HL-60 (cell line): Measurements from ENCODE around the gene SPON2.

Experiments
- TF ChIP-seq, protein P1 (sequence below): IDR thresholded peaks from one replicate; pipeline ENCODE4 v1.5.1; 2011; ENCODE audit warnings: low read length, control low read depth, inconsistent platforms; ENCODE audit not compliant: insufficient read depth
- TF ChIP-seq, protein P2 (sequence below): IDR thresholded peaks from 2 replicates; pipeline ENCODE4 v1.6.1; 2012; ENCODE audit warnings: low read depth; ENCODE audit not compliant: insufficient replicate concordance

DNA sequence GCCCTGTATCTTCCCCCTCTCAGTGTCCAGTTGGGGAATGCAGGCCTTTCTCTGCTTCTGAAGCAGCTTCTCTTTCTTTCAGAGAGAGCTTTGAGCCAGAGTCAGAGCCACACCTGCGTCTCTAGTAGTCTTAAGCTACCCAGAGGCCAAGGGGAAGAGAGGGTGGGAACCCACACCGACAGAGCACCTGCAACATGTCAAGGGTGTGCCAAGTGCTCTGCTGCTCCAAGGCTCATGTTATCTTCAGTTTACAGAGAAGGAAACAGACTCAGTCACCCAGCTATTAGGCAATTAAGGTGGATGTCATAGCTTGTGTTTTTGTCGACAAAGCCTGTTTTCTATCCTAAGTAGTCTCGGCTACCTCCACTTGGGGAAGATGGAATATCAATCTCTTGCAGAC lies 36.3 kb downstream of the SPON2 start:
- TF ChIP-seq, protein P1, sequence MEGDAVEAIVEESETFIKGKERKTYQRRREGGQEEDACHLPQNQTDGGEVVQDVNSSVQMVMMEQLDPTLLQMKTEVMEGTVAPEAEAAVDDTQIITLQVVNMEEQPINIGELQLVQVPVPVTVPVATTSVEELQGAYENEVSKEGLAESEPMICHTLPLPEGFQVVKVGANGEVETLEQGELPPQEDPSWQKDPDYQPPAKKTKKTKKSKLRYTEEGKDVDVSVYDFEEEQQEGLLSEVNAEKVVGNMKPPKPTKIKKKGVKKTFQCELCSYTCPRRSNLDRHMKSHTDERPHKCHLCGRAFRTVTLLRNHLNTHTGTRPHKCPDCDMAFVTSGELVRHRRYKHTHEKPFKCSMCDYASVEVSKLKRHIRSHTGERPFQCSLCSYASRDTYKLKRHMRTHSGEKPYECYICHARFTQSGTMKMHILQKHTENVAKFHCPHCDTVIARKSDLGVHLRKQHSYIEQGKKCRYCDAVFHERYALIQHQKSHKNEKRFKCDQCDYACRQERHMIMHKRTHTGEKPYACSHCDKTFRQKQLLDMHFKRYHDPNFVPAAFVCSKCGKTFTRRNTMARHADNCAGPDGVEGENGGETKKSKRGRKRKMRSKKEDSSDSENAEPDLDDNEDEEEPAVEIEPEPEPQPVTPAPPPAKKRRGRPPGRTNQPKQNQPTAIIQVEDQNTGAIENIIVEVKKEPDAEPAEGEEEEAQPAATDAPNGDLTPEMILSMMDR: no peak
- TF ChIP-seq, protein P2, sequence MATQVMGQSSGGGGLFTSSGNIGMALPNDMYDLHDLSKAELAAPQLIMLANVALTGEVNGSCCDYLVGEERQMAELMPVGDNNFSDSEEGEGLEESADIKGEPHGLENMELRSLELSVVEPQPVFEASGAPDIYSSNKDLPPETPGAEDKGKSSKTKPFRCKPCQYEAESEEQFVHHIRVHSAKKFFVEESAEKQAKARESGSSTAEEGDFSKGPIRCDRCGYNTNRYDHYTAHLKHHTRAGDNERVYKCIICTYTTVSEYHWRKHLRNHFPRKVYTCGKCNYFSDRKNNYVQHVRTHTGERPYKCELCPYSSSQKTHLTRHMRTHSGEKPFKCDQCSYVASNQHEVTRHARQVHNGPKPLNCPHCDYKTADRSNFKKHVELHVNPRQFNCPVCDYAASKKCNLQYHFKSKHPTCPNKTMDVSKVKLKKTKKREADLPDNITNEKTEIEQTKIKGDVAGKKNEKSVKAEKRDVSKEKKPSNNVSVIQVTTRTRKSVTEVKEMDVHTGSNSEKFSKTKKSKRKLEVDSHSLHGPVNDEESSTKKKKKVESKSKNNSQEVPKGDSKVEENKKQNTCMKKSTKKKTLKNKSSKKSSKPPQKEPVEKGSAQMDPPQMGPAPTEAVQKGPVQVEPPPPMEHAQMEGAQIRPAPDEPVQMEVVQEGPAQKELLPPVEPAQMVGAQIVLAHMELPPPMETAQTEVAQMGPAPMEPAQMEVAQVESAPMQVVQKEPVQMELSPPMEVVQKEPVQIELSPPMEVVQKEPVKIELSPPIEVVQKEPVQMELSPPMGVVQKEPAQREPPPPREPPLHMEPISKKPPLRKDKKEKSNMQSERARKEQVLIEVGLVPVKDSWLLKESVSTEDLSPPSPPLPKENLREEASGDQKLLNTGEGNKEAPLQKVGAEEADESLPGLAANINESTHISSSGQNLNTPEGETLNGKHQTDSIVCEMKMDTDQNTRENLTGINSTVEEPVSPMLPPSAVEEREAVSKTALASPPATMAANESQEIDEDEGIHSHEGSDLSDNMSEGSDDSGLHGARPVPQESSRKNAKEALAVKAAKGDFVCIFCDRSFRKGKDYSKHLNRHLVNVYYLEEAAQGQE: no peak
